Measurements from ENCODE around the gene AHSA1.

Gene AHSA1

GRCh38 chr14:77458249-77458950 is 507 bp downstream of the AHSA1 start:
- no peak for TF ChIP-seq CTCF (IDR thresholded peaks at IDR 0.05; ENCODE audit: insufficient read depth, low read depth, low read length, missing control alignments)
- peak overlapping the region; percentile 98 for H3K4me3 ChIP-seq (ENCODE audit: low read length)
- peak; percentile 58 for DNase-seq (ENCODE audit: low read depth)

GRCh38 chr14:77459072-77459723 is 1.3 kb downstream of the AHSA1 start:
- DNase-seq (ENCODE audit: low read depth) = peak; percentile 80
- TF ChIP-seq CTCF (IDR thresholded peaks at IDR 0.05; ENCODE audit: insufficient read depth, low read depth, low read length, missing control alignments) = peak; percentile 78
- H3K4me3 ChIP-seq (ENCODE audit: low read length) = peak overlapping the region; percentile 98

- H3K4me3 ChIP-seq (ENCODE audit: low read length) = no peak overlapping the region
- no peak for TF ChIP-seq CTCF (IDR thresholded peaks at IDR 0.05; ENCODE audit: insufficient read depth, low read depth, low read length, missing control alignments)
- DNase-seq (ENCODE audit: low read depth) = no peak
Measured at GRCh38 chr14:77467801-77468200, 9.9 kb downstream of the AHSA1 start.

- no peak for DNase-seq (ENCODE audit: low read depth)
- no peak for TF ChIP-seq CTCF (IDR thresholded peaks at IDR 0.05; ENCODE audit: insufficient read depth, low read depth, low read length, missing control alignments)
- H3K4me3 ChIP-seq (ENCODE audit: low read length) = no peak overlapping the region
Measured at GRCh38 chr14:77469067-77469505, 11.2 kb downstream of the AHSA1 start.

- no peak for TF ChIP-seq CTCF (IDR thresholded peaks at IDR 0.05; ENCODE audit: insufficient read depth, low read depth, low read length, missing control alignments)
- no peak for DNase-seq (ENCODE audit: low read depth)
- no peak overlapping the region for H3K4me3 ChIP-seq (ENCODE audit: low read length)
Measured at GRCh38 chr14:77469539-77469938, 11.6 kb downstream of the AHSA1 start.

- no peak overlapping the region for H3K4me3 ChIP-seq (ENCODE audit: low read length)
- no peak for TF ChIP-seq CTCF (IDR thresholded peaks at IDR 0.05; ENCODE audit: insufficient read depth, low read depth, low read length, missing control alignments)
- DNase-seq (ENCODE audit: low read depth) = peak; percentile 15
Measured at GRCh38 chr14:77470224-77470870, 12.5 kb downstream of the AHSA1 start.
